Activated T-helper 17 cell treated with anti-CD3 and anti-CD28 coated beads, Interleukin-2, amount 50 U/mL, for 72 hours (primary cell): ENCODE measurements around the gene R3HCC1L. TPM values are rescaled to one million over a fixed set of nuclear protein-coding genes. Genes with fewer than 3 reads are reported as not detected.
"Not testable (repeated sequence)": the region's sequence is repeated elsewhere in the genome, so short reads cannot be mapped to it uniquely, and the experiment has no call there.

ENCODE experiments used
- ATAC-seq: fragments of 150-1000 bp; cut with Tn5 transposase; replicated peaks from 2 replicates; pipeline ENCODE4 v1.10.0; 2021; ENCODE audit warnings: mild to moderate bottlenecking, moderate library complexity
- H3K27ac Mint-ChIP-seq: one replicate; pipeline ENCODE4 v1.8.0; 2022; ENCODE audit warnings: mixed read lengths
- H3K27me3 Mint-ChIP-seq: one replicate; pipeline ENCODE4 v1.8.0; 2022; ENCODE audit warnings: mixed read lengths
- H3K36me3 Mint-ChIP-seq: one replicate; pipeline ENCODE4 v1.8.0; 2022; ENCODE audit warnings: low read depth, mild to moderate bottlenecking, mixed read lengths
- H3K4me1 Mint-ChIP-seq: one replicate; pipeline ENCODE4 v1.8.0; 2022; ENCODE audit warnings: mixed read lengths
- H3K4me3 Mint-ChIP-seq: one replicate; pipeline ENCODE4 v1.8.0; 2022; ENCODE audit warnings: mild to moderate bottlenecking, mixed read lengths
- H3K9me3 Mint-ChIP-seq: one replicate; pipeline ENCODE4 v1.8.0; 2022; ENCODE audit warnings: mixed read lengths
- total RNA-seq, 2 donors: library from RNA; stranded (reverse); gene quantifications; one replicate each; pipeline ENCODE4 v1.2.3, GENCODE V29; 2022

R3HCC1L gene
- total RNA-seq, 2 donors from 2014 or later: 21.6 to 23.7 TPM

DNA sequence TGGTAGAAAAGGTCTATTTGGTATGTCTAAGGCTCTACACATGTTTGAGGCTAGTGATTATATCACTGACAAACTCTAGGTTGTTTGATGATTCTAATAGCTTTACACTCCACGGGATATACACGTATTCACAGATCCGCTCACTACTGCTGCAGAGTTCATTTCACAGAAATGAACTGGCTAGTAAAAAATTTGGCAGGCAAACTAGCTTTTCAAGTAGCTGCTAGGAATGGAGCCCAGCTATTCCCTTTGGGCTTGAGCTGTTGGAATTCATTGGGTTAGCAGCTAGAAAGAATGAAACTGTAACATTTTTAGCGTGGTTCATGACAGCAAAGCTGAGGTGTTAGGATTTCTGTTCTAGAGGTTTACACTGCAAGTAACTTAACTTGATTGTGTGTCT lies 37.6 kb downstream of the R3HCC1L start:
- Mint-ChIP-seq H3K9me3 (no peaks in the 10 kb centered on the region), H3K4me1 (peaks cover 19% of the 10 kb centered on the region), H3K36me3 (peaks cover 88% of the 10 kb centered on the region), H3K4me3 (no peak overlapping the region), H3K27ac (no peak overlapping the region), H3K27me3 (no peaks in the 10 kb centered on the region)
- no peak for ATAC-seq

- no peak for ATAC-seq
- Mint-ChIP-seq H3K4me1 (peaks cover 23% of the 10 kb centered on the region), H3K9me3 (no peaks in the 10 kb centered on the region), H3K27me3 (no peaks in the 10 kb centered on the region), H3K27ac (no peak overlapping the region), H3K36me3 (peaks cover 88% of the 10 kb centered on the region), H3K4me3 (no peak overlapping the region)
Measured at GRCh38 chr10:98172495-98172894, 38.0 kb downstream of the R3HCC1L start.

GRCh38 chr10:98173260-98173659 lies 38.8 kb downstream of the R3HCC1L start:
- Mint-ChIP-seq H3K4me1 (peaks cover 20% of the 10 kb centered on the region), H3K9me3 (no peaks in the 10 kb centered on the region), H3K27me3 (no peaks in the 10 kb centered on the region), H3K27ac (no peak overlapping the region), H3K36me3 (peaks cover 88% of the 10 kb centered on the region), H3K4me3 (no peak overlapping the region)
- ATAC-seq: no peak

- not testable (repeated sequence) for H3K4me3 Mint-ChIP-seq, H3K27me3 Mint-ChIP-seq
Measured at GRCh38 chr10:98182351-98182915, 48.0 kb downstream of the R3HCC1L start.

DNA sequence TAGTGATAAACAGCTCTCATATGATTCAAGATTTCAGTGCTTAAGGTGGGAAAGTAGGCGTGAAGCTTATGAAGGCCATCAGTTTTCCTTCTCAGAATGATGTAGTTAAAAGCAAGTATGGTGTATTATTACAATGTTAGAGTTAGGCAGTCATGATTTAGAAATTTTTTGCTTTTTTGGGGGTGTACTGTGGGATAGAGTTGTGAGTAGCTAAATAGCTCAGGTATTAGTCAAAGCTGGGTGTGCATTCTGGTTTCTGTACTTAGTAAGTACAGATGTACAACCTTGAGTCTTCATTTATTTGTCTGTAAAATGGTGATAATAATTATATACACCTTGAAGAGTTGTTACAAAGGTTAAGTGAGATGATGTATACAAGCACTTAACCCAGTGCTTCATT lies 52.2 kb downstream of the R3HCC1L start:
- ATAC-seq: no peak
- no peaks in the 10 kb centered on the region for H3K9me3 Mint-ChIP-seq
- no peaks in the 10 kb centered on the region for H3K27me3 Mint-ChIP-seq
- no peak overlapping the region for H3K27ac Mint-ChIP-seq
- H3K4me3 Mint-ChIP-seq: no peak overlapping the region
- peaks cover 18% of the 10 kb centered on the region for H3K4me1 Mint-ChIP-seq
- peaks cover 93% of the 10 kb centered on the region for H3K36me3 Mint-ChIP-seq

More at GRCh38 chr10:98182351-98182915, 48.0 kb downstream of the R3HCC1L start:
- H3K27ac Mint-ChIP-seq, ATAC-seq, H3K9me3 Mint-ChIP-seq: not testable (repeated sequence)
- Mint-ChIP-seq H3K4me1 (peaks cover 38% of the 10 kb centered on the region), H3K36me3 (peaks cover 97% of the 10 kb centered on the region)

- H3K27ac Mint-ChIP-seq, H3K9me3 Mint-ChIP-seq, H3K4me3 Mint-ChIP-seq, H3K27me3 Mint-ChIP-seq, ATAC-seq: not testable (repeated sequence)
- Mint-ChIP-seq H3K4me1 (peaks cover 22% of the 10 kb centered on the region), H3K36me3 (peaks cover 91% of the 10 kb centered on the region)
Measured at GRCh38 chr10:98190773-98191172, 56.3 kb downstream of the R3HCC1L start.

DNA sequence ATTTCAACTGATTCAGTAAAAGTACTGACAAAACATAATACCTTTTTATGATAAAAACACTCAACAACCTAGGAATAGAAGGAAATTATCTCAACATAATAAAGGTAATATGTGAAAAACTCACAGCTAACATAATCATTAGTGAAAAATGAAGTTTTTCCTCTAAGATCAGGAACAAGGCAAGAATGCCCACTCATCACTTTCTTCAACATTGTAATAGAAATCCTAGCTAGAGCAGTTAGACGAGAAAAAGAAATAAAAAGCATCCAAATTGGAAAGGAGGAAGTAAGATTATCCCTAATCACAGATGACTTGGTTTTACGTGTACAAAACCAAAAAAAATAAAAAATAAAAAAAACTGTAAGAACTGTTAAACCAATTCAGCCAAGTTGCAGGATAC lies 58.6 kb downstream of the R3HCC1L start:
- peaks cover 68% of the 10 kb centered on the region for H3K36me3 Mint-ChIP-seq
- H3K27ac Mint-ChIP-seq: no peak overlapping the region
- H3K4me1 Mint-ChIP-seq: peaks cover 35% of the 10 kb centered on the region
- ATAC-seq: no peak
- H3K9me3 Mint-ChIP-seq: no peaks in the 10 kb centered on the region
- H3K4me3 Mint-ChIP-seq: no peak overlapping the region
- no peaks in the 10 kb centered on the region for H3K27me3 Mint-ChIP-seq

- Mint-ChIP-seq H3K4me3 (no peak overlapping the region), H3K9me3 (no peaks in the 10 kb centered on the region), H3K36me3 (peaks cover 56% of the 10 kb centered on the region), H3K27me3 (no peaks in the 10 kb centered on the region), H3K4me1 (peaks cover 35% of the 10 kb centered on the region), H3K27ac (peak overlapping the region; percentile 36)
- ATAC-seq: no peak
Measured at GRCh38 chr10:98194633-98195032, 60.2 kb downstream of the R3HCC1L start.

- Mint-ChIP-seq H3K27ac (peak overlapping the region; percentile 36), H3K9me3 (no peaks in the 10 kb centered on the region), H3K36me3 (peaks cover 56% of the 10 kb centered on the region), H3K4me1 (peaks cover 35% of the 10 kb centered on the region), H3K27me3 (no peaks in the 10 kb centered on the region), H3K4me3 (no peak overlapping the region)
- peak; percentile 72 for ATAC-seq
Measured at GRCh38 chr10:98195120-98195519, 60.7 kb downstream of the R3HCC1L start.

GRCh38 chr10:98196985-98197384 lies 62.5 kb downstream of the R3HCC1L start:
- peaks cover 55% of the 10 kb centered on the region for H3K36me3 Mint-ChIP-seq
- H3K9me3 Mint-ChIP-seq: no peaks in the 10 kb centered on the region
- no peaks in the 10 kb centered on the region for H3K27me3 Mint-ChIP-seq
- peaks cover 30% of the 10 kb centered on the region for H3K4me1 Mint-ChIP-seq
- H3K4me3 Mint-ChIP-seq: no peak overlapping the region
- no peak for ATAC-seq
- no peak overlapping the region for H3K27ac Mint-ChIP-seq

- Mint-ChIP-seq H3K27me3 (no peaks in the 10 kb centered on the region), H3K9me3 (no peaks in the 10 kb centered on the region), H3K36me3 (peaks cover 32% of the 10 kb centered on the region), H3K4me1 (peaks cover 11% of the 10 kb centered on the region), H3K27ac (no peak overlapping the region), H3K4me3 (no peak overlapping the region)
- ATAC-seq: no peak
Measured at GRCh38 chr10:98201760-98202159, 67.3 kb downstream of the R3HCC1L start.

- H3K9me3 Mint-ChIP-seq: no peaks in the 10 kb centered on the region
- peaks cover 6% of the 10 kb centered on the region for H3K4me1 Mint-ChIP-seq
- ATAC-seq: no peak
- H3K27me3 Mint-ChIP-seq: no peaks in the 10 kb centered on the region
- no peak overlapping the region for H3K27ac Mint-ChIP-seq
- peaks cover 35% of the 10 kb centered on the region for H3K36me3 Mint-ChIP-seq
- no peak overlapping the region for H3K4me3 Mint-ChIP-seq
Measured at GRCh38 chr10:98202378-98202777, 67.9 kb downstream of the R3HCC1L start.

DNA sequence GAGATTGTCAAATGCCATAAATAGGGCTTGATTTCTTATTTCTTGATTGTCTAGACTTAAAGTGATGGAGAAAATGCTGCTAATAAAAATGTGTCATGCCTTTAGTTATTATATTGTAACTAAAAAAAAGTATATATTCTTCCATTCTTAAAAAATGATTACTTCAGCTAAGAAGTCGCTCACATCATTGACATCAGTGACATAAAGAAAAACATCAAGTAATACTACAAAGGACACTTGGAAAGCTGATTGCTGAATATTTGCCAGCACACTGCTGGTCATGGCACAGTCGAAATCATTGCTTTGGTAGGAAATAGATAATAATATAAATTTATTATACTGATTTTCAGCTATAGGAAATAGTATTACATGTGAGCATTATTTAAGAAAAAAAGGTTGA lies 70.9 kb downstream of the R3HCC1L start:
- no peak for ATAC-seq
- Mint-ChIP-seq H3K27ac (no peak overlapping the region), H3K9me3 (no peaks in the 10 kb centered on the region), H3K4me3 (no peak overlapping the region), H3K27me3 (no peaks in the 10 kb centered on the region), H3K4me1 (peaks cover 8% of the 10 kb centered on the region), H3K36me3 (peaks cover 55% of the 10 kb centered on the region)

- peak; percentile 79 for ATAC-seq
- peaks cover 22% of the 10 kb centered on the region for H3K4me1 Mint-ChIP-seq
- H3K9me3 Mint-ChIP-seq: no peaks in the 10 kb centered on the region
- H3K27me3 Mint-ChIP-seq: no peaks in the 10 kb centered on the region
- H3K36me3 Mint-ChIP-seq: peaks cover 54% of the 10 kb centered on the region
- no peak overlapping the region for H3K4me3 Mint-ChIP-seq
- peak overlapping the region; percentile 45 for H3K27ac Mint-ChIP-seq
Measured at GRCh38 chr10:98208925-98209324, 74.5 kb downstream of the R3HCC1L start.

- Mint-ChIP-seq H3K36me3 (peaks cover 60% of the 10 kb centered on the region), H3K27ac (peak overlapping the region; percentile 45), H3K4me1 (peaks cover 22% of the 10 kb centered on the region), H3K4me3 (no peak overlapping the region), H3K27me3 (no peaks in the 10 kb centered on the region), H3K9me3 (no peaks in the 10 kb centered on the region)
- peak; percentile 49 for ATAC-seq
Measured at GRCh38 chr10:98209441-98209840, 75.0 kb downstream of the R3HCC1L start.

DNA sequence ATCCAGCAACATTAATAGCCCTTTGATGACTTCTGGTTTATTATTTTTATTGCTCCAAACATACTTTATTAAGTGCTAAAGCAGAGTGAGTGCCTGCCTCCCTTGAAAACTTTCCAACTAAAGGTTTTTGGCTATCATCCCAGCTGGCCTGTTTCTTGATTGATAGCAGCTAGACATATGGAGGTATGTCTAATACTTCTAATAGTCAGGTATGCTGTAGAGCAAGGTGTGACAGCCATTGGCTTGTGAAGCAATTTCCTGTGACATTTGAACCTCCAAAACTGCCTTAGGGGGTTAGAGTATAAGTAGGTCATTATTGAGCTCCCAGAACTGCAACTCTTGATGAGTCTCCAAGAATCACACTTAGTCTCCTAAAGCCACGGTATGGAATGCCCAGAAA lies 77.7 kb downstream of the R3HCC1L start:
- H3K4me3 Mint-ChIP-seq: no peak overlapping the region

More for the DNA sequence above, 77.7 kb downstream of the R3HCC1L start:
- Mint-ChIP-seq H3K4me1 (peaks cover 22% of the 10 kb centered on the region), H3K36me3 (peaks cover 75% of the 10 kb centered on the region), H3K27ac (no peak overlapping the region), H3K27me3 (no peaks in the 10 kb centered on the region), H3K9me3 (no peaks in the 10 kb centered on the region)
- ATAC-seq: no peak
